ENCODE measurements around the gene RENBP. TPM values are rescaled to one million over a fixed set of nuclear protein-coding genes. Genes with fewer than 3 reads are reported as not detected.
A peak's percentile ranks its signal among the peaks of the same experiment; 100 is the strongest.
"Not testable (repeated sequence)": the region's sequence is repeated elsewhere in the genome, so short reads cannot be mapped to it uniquely, and the experiment has no call there.

RENBP gene
- total RNA-seq: 37.7 TPM

DNA sequence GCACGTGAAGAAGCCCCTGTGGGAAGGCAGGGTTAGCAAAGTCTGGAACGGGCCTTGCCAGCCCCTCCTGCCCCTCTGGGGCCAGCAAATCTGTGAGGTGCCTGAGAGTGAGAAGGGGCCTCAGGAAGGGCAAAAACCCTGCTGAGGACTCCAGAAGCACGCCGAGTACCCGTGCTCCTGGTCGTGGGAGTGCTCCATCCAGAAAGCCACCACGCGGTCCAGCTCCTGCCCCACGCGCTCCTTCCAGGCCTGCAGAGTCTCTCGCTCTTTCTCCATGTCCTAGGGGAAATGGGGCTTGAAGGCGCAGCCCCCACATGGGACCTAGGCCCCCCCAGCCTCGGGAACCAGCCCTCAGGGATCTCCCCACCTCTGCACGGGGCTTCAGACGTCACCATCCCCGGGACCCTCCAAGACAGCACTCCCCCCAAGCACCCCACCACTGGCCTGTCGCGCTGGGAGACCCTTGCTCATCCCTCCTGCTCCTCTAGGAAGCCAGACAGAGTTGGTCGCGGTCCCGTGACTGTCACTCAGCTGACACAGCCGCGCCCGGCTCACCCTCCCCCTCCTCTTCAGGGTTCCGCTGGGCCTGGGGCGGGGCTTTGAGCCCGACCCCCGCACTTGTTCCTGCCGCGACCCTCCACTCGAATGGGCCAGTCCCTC is at the start of gene RENBP:
TSS of gene RENBP (minus strand) at position 504 of the 660 bp plus-strand sequence. CDS start at position 471, 33 bp downstream.
- DNase-seq (ENCODE audit: low read depth in 2 of 3, low spot score in 2 of 3): no peak

DNA sequence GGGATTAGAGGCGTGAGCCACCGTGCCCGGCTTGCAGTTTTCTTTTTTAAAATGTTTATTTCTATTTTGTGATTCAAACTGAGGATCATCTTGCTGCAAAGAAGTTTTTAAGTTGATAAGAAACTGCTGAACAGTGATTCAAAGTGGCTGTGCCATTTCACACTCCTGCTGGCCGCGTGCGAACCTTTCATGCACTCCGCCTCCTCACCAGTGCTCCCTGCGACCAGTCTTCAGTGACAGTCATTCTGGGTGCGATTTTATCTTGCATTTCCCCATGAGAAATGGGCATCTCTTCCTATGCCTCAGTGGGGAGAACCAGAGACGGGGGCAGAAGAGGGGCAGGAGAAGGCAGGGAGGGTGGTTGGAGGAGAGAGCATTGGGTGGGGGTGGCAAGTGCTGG is 49.5 kb upstream of the RENBP start:
- no peak for DNase-seq (ENCODE audit: low read depth in 2 of 3, low spot score in 2 of 3)

DNA sequence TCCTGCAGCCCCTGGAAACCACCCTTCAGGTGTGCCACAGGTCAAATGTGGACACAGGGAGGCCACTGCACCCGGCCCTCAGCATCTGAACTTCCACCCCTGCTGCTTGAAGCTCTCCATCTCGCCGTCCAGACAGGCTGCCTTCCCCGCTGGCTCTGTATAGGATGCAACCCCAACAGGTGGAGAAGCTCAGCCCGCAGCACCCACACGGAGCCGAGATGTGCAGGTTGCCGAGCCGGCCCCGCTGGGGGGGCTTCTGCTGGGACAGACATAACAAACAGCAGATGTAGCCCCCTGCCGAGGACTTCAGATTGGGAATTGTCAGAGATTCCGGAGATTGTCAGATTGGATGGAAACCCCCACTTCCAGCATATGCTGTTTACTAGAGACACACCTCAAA is 48.6 kb upstream of the RENBP start:
- no peak for DNase-seq (ENCODE audit: low read depth in 2 of 3, low spot score in 2 of 3)

- DNase-seq (ENCODE audit: low read depth in 2 of 3, low spot score in 2 of 3): no peak
These were observed 47.7 kb upstream of the RENBP start for GRCh38 chrX:153992180-153992579.

- no peak for DNase-seq (ENCODE audit: low read depth in 2 of 3, low spot score in 2 of 3)
These were observed 46.7 kb upstream of the RENBP start for GRCh38 chrX:153991013-153991580.

DNA sequence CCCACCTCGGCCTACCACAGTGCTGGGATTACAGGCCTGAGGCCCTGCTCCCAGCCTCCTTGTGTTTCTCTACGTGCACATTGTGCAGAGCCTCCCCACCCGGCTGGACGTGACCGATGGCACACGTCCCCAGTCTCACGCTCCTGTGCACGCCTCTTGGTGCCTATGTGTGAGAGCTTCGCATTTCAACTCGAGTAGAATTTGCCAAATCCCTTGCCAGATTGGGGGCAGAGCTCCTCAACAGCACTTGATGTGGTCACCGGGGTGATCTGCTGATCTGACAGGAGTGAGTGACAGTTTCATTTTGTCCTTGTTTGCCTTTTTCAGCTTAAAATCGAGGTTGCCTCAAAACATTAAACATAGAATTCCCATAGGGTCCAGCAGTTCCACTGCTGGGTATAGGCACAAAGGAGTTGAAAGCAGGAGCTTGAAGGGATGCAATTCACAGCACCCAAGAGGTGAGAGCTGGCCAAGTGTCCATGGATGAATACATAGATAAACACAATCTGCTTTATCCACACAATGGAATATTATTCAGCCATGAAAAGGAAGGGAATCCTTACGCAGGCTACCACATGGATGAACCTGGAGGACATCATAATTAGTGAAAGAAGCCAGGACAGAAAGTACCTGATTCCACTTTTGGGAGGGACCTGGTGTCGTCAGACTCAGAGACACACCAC is 45.7 kb upstream of the RENBP start:
- DNase-seq (ENCODE audit: low read depth in 2 of 3, low spot score in 2 of 3): no peak

DNA sequence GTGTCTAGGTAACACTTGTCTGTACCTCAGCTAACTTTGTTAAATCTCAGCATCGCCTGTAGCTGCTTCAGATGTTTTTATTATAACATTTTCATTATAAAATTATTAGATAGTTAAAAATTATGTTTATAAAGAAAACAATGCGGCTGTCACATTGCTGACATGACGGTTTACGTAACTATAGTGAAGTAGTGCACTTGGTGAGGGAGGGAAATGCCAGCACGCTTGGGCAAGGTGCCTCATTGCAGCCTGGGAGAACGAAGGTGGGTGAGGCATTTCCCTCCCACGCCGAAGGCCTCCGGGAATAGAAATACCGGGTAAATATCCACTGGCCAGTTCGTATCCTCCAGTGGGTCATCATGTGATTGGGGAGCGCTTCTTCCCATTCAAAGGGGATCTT is 44.0 kb upstream of the RENBP start:
- DNase-seq (ENCODE audit: low read depth in 2 of 3, low spot score in 2 of 3): no peak

DNA sequence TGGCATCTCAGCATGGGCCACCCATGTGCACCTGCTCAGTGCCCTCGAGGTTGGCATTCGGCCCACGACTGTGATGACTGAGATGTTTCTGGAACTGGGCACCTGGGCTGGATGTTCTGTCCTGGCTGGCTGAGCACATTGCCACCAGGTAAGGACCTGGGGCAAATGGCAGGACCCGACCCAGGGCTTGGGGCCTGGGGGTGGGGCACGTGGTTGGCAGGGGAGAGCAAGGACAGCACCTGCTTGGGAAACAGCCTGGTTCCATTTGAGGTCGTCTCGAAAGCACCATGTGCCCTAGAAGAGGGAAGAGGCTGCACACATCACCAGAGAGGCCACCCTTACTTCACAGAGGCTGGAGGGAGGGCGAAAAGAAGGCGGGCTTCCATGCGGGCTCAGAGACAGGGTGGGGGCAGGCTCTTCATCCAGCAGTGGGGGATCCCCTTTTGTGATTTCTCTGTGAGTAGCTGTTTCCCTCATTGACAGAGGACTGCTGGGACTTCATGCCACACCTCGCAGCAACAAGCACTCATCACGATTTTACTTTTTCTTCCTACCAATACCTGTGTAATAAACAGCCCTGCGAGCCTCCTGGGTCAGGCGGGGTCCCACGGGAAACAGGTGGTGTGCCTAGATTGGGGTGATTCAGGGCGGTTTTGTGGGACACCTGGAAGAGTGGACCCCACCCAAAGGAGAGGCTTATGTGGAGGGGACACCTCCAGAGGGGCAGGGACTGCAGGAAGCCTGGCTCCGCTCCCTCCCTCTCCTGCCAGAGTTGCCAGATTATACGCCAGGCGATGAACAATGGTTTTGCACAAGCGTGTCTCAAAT is 40.1 kb upstream of the RENBP start:
- no peak for DNase-seq (ENCODE audit: low read depth in 2 of 3, low spot score in 2 of 3)

- DNase-seq (ENCODE audit: low read depth in 2 of 3, low spot score in 2 of 3): no peak
These were observed 38.9 kb upstream of the RENBP start for GRCh38 chrX:153983321-153983801.

- peak in 2 of 3 donors; percentile 58 to 79 for DNase-seq (ENCODE audit: low read depth in 2 of 3, low spot score in 2 of 3)
These were observed 37.5 kb upstream of the RENBP start for GRCh38 chrX:153981771-153982533.

GRCh38 chrX:153981231-153981630 is 36.8 kb upstream of the RENBP start:
- no peak for DNase-seq (ENCODE audit: low read depth in 2 of 3, low spot score in 2 of 3)

DNA sequence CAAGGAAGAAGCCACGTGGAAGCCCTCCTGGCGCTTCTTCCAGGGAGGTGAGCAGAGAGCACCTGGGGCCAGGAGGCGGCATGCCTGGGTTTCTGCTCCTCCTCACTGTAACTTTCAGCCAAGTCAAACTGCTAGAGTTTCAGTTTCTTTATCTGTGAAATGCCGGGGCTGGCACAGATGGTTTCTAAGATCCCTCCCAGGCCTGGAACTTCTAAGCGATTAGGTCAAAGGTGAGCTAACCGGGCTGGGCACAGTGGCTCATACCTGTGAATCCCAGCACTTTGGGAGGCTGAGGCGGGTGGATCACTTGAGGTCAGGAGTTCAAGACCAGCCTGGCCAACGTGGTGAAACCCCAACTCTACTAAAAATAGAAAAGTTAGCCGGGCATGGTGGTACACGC is 36.0 kb upstream of the RENBP start:
- not testable (repeated sequence) for DNase-seq (ENCODE audit: low read depth in 2 of 3, low spot score in 2 of 3)

DNA sequence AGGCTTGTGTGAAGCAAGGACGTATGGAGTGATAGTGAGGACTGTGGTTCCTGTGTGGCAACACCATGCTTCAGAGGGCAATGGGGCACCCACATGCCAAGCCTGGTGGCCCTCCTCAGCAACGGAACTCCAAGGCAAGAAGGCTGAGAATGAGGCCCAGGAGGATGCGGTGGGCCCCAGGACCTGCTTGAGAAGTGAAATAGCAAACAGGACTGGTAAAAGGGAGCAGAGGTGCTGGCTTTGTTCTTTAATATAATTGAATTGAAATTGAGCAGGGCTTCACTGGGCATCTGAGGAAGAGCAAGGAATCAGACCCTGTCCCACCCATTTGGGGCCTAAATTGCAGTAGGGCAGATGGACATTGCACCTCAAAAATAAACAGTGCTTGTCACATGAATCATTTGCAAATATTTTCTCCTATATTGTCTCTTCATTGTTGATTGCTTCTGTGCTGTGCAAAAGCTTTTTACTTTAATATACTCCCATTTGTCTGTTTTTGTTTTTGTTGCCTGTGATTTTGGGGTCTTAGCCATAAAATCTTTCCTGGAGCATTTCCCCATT is 30.4 kb upstream of the RENBP start:
- no peak for DNase-seq (ENCODE audit: low read depth in 2 of 3, low spot score in 2 of 3)

DNA sequence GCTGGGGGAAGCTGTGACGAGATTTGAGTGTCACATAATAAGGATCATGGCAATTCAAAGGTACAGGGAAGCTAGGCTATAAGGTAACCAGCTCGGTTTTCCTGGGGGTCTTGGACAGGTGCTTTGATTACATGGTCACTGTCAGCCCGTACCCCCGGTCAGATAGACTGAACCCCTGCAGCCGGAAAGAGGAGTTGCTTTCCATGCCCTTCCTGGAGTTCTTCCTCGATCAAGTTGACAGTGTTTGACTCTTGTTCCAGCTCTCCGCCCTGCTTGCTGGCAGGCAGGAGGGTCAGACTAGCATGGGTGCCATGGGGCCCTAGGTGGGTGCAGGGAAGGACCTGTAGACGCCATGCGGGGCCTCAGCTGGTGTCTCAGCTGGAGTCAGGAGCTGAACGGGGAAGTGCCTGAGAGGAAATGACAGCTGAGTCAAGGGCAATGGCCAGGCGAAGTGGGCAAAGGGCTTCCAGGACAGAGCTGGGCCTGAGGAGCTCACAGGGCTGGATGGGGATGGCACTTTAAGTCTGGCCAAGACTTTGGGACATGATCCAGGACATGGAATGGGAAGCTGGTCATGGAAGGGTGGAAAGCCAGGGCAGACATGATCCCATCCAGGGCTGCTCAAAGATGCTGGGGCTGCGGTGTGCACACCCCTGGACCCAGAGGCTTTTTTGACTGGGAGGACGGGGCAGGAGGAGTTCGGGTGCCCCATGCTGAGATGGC is 29.7 kb upstream of the RENBP start:
- no peak for DNase-seq (ENCODE audit: low read depth in 2 of 3, low spot score in 2 of 3)

GRCh38 chrX:153973127-153974002 is 28.9 kb upstream of the RENBP start:
- no peak for DNase-seq (ENCODE audit: low read depth in 2 of 3, low spot score in 2 of 3)

DNA sequence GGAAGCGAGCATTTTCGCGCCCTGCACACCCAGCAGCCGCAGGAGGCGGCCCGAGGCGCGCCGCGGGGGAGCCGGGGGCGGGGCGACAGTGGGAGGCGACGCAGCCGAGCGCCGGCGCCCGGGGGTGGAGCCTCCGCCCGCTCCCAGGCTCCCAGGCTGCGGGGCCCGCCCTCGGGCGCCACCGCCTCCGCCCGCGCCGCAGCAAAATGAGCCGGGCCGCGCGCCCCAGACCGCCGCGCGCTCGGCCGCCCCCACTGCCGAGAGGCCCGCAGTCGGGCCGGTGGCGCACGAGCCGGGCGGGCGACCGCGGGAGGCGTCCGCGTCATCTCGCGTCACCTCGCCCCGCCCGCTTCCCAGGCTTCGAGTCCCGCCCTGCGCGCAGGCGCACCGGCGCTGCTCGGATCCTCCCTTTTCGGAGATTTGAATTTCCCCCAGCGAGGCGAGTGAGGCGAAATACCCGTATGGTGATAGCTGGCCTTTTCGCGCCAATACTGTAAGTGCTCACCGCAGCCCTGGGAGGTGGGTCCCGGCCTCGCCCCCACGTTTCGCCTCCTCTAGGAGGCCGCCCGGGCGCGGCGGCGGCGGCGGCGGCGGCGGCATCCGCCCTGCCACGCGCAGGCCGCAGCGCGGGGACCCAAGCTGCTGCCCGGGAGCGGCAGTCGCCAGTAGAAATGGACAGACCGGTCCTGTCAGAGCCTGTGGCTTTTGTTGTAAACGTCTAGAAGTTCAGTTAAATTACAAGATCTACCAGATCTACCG is 28.1 kb upstream of the RENBP start, which contains the start of gene TMEM187:
TSS of gene TMEM187 (plus strand) at position 387 of the 759 bp plus-strand sequence. CDS start 9,309 bp downstream, outside the sequence.
- peak; percentile 85 to 91 (median 89) for DNase-seq (ENCODE audit: low read depth in 2 of 3, low spot score in 2 of 3)

Data from hematopoietic multipotent progenitor cell (in vitro differentiated cells).